HepG2 (cell line): ENCODE measurements around the gene TSLP. TPM values are rescaled to one million over a fixed set of nuclear protein-coding genes. Genes with fewer than 3 reads are reported as not detected.

Source experiments
- CEBPG ChIP-seq: IDR thresholded peaks from 2 replicates; pipeline ENCODE4 v1.6.1; 2016
- KLF6 ChIP-seq: IDR thresholded peaks from 2 replicates; pipeline ENCODE4 v1.8.0; 2016; ENCODE audit warnings: missing biosample characterization, missing genetic modification reagents
- MTA3 ChIP-seq: sonication (generic); formaldehyde crosslinking; IDR thresholded peaks from 2 replicates; pipeline ENCODE4 v1.4.0; 2020; ENCODE audit warnings: missing genetic modification reagents
- ZBTB21 ChIP-seq: sonication (generic); formaldehyde crosslinking; IDR thresholded peaks from 2 replicates; pipeline ENCODE4 v1.4.0; 2020; ENCODE audit warnings: missing genetic modification reagents
- ZNF253 ChIP-seq: sonication (generic); formaldehyde crosslinking; IDR thresholded peaks from 2 replicates; pipeline ENCODE4 v1.8.0; 2022; ENCODE audit warnings: mild to moderate bottlenecking, missing genetic modification reagents, borderline replicate concordance
- ZNF333 ChIP-seq: sonication (generic); formaldehyde crosslinking; IDR thresholded peaks from 2 replicates; pipeline ENCODE4 v1.4.0; 2020; ENCODE audit warnings: mild to moderate bottlenecking, missing genetic modification reagents, borderline replicate concordance
- ZNF335 ChIP-seq: sonication (generic); formaldehyde crosslinking; IDR thresholded peaks from 2 replicates; pipeline ENCODE4 v1.4.0; 2020; ENCODE audit warnings: missing genetic modification reagents
- ZNF510 ChIP-seq: sonication (generic); formaldehyde crosslinking; IDR thresholded peaks from 2 replicates; pipeline ENCODE4 v1.4.0; 2020; ENCODE audit warnings: low read depth, mild to moderate bottlenecking, missing genetic modification reagents
- polyA plus RNA-seq, 8 experiments: library from polyadenylated mRNA; depleted of rRNA in 3 of 8; stranded (reverse) in 7 of 8; unstranded in 1 of 8; fragments of >200 nt; fragmentation: Illumina TruSeq in 4 of 8; extraction: Trizol in 4 of 8; gene quantifications; 2 replicates each; pipeline versions ENCODE4 v1.2.1 to v1.2.3, GENCODE V29; 2011 to 2016; ENCODE audit warnings: low read depth in 4 of 8, missing spikeins in 1 of 8, mixed read lengths in 1 of 8; ENCODE audit not compliant: insufficient read depth in 1 of 8
- total RNA-seq, 5 experiments: library from RNA; depleted of rRNA; stranded (reverse); fragments of >200 nt; fragmentation: Illumina TruSeq; extraction: Trizol; gene quantifications; 2 replicates each; pipeline ENCODE4 v1.2.3, GENCODE V29; 2016; ENCODE audit warnings: low read depth in 1 of 5
- TF ChIP-seq, protein P1 (sequence below): sonication (generic); formaldehyde crosslinking; IDR thresholded peaks from 2 replicates; pipeline ENCODE4 v1.9.0; 2021; ENCODE audit warnings: missing genetic modification reagents, borderline replicate concordance
- TF ChIP-seq, protein P2 (sequence below): IDR thresholded peaks from 2 replicates; pipeline ENCODE4 v1.6.1; 2018; ENCODE audit warnings: missing genetic modification reagents, mild to moderate bottlenecking, missing compliant biosample characterization
- TF ChIP-seq, protein P3 (sequence below): sonication (generic); formaldehyde crosslinking; IDR thresholded peaks from 2 replicates; pipeline ENCODE4; 2020; ENCODE audit warnings: missing genetic modification reagents, mild to moderate bottlenecking, borderline replicate concordance
- TF ChIP-seq, protein P4 (sequence below): IDR thresholded peaks from 2 replicates; pipeline ENCODE4 v1.6.1; 2016; ENCODE audit warnings: low read depth
- TF ChIP-seq, protein P5 (sequence below): sonication (generic); formaldehyde crosslinking; IDR thresholded peaks from 2 replicates; pipeline ENCODE4 v1.4.0; 2020; ENCODE audit warnings: missing genetic modification reagents
- TF ChIP-seq, protein P6 (sequence below): sonication (generic); formaldehyde crosslinking; IDR thresholded peaks from 2 replicates; pipeline ENCODE4 v1.5.1; 2020; ENCODE audit warnings: mild to moderate bottlenecking, missing genetic modification reagents, moderate library complexity

Gene TSLP
- total and polyA plus RNA-seq, 2 of the 13 experiments (the other 11 are each of a cell fraction or from before 2014, with no cell fraction given), result not detected

DNA sequence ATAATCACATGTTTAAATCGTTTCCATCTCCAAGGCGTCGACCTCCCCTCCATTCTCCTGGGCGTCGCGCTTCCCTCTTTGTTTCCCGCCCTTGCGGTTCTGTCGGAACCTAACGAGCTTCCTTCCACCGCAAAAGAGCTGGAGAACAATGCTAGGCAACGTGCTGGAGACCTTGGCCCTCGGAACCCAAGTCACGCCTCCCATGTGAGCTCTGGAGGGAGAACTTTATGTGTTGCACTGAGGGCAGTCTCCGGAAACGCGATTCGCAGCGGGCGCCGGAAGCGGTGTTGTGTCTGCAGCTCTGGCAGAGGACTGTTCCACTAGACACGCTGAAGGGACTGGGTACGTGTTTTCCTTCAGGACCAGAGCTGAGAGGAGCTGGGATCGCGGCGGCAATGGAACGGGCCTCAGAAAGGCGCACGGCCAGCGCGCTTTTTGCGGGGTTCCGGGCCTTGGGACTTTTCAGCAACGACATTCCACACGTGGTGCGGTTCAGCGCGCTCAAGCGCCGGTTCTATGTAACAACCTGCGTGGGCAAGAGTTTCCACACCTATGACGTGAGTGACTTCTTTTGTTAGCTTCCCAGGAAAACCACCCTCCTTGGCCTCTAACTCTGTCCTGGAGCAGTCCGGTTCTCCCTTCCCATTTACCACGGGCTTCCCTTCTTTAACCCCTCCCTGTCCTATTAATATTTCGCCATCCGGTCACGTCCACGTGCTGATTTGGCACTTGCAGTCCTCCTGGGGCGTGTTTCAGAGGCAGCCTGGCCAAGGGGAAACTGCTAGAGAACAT, 20.7 kb downstream of the TSLP start, which contains the start of gene WDR36 (continued):
- TF ChIP-seq, protein P1, sequence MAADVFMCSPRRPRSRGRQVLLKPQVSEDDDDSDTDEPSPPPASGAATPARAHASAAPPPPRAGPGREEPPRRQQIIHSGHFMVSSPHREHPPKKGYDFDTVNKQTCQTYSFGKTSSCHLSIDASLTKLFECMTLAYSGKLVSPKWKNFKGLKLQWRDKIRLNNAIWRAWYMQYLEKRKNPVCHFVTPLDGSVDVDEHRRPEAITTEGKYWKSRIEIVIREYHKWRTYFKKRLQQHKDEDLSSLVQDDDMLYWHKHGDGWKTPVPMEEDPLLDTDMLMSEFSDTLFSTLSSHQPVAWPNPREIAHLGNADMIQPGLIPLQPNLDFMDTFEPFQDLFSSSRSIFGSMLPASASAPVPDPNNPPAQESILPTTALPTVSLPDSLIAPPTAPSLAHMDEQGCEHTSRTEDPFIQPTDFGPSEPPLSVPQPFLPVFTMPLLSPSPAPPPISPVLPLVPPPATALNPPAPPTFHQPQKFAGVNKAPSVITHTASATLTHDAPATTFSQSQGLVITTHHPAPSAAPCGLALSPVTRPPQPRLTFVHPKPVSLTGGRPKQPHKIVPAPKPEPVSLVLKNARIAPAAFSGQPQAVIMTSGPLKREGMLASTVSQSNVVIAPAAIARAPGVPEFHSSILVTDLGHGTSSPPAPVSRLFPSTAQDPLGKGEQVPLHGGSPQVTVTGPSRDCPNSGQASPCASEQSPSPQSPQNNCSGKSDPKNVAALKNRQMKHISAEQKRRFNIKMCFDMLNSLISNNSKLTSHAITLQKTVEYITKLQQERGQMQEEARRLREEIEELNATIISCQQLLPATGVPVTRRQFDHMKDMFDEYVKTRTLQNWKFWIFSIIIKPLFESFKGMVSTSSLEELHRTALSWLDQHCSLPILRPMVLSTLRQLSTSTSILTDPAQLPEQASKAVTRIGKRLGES (CRISPR knock-in tag), result no peak; the same call in 1 of the 2 replicates
- peak; percentile 93; the same call in 1 of the 2 replicates for TF ChIP-seq ZNF253 (CRISPR knock-in tag)
- TF ChIP-seq ZNF333 (CRISPR knock-in tag), result peak; percentile 67; the same call in 1 of the 2 replicates
- TF ChIP-seq, protein P2, sequence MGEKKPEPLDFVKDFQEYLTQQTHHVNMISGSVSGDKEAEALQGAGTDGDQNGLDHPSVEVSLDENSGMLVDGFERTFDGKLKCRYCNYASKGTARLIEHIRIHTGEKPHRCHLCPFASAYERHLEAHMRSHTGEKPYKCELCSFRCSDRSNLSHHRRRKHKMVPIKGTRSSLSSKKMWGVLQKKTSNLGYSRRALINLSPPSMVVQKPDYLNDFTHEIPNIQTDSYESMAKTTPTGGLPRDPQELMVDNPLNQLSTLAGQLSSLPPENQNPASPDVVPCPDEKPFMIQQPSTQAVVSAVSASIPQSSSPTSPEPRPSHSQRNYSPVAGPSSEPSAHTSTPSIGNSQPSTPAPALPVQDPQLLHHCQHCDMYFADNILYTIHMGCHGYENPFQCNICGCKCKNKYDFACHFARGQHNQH, result peak; percentile 96
- TF ChIP-seq, protein P3, sequence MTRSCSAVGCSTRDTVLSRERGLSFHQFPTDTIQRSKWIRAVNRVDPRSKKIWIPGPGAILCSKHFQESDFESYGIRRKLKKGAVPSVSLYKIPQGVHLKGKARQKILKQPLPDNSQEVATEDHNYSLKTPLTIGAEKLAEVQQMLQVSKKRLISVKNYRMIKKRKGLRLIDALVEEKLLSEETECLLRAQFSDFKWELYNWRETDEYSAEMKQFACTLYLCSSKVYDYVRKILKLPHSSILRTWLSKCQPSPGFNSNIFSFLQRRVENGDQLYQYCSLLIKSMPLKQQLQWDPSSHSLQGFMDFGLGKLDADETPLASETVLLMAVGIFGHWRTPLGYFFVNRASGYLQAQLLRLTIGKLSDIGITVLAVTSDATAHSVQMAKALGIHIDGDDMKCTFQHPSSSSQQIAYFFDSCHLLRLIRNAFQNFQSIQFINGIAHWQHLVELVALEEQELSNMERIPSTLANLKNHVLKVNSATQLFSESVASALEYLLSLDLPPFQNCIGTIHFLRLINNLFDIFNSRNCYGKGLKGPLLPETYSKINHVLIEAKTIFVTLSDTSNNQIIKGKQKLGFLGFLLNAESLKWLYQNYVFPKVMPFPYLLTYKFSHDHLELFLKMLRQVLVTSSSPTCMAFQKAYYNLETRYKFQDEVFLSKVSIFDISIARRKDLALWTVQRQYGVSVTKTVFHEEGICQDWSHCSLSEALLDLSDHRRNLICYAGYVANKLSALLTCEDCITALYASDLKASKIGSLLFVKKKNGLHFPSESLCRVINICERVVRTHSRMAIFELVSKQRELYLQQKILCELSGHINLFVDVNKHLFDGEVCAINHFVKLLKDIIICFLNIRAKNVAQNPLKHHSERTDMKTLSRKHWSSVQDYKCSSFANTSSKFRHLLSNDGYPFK (CRISPR knock-in tag), result peak; percentile 94
- TF ChIP-seq ZNF335 (CRISPR knock-in tag), result peak; percentile 90
- peak; percentile 74 for TF ChIP-seq CEBPG
- TF ChIP-seq, protein P4, sequence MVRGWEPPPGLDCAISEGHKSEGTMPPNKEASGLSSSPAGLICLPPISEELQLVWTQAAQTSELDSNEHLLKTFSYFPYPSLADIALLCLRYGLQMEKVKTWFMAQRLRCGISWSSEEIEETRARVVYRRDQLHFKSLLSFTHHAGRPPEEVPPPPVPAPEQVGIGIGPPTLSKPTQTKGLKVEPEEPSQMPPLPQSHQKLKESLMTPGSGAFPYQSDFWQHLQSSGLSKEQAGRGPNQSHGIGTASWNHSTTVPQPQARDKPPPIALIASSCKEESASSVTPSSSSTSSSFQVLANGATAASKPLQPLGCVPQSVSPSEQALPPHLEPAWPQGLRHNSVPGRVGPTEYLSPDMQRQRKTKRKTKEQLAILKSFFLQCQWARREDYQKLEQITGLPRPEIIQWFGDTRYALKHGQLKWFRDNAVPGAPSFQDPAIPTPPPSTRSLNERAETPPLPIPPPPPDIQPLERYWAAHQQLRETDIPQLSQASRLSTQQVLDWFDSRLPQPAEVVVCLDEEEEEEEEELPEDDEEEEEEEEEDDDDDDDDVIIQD (CRISPR knock-in tag), result peak; percentile 88
- TF ChIP-seq ZBTB21 (CRISPR knock-in tag), result 0 out of 2 replicates have a peak, but pooled peaks have one; percentile 54
- TF ChIP-seq, protein P5, sequence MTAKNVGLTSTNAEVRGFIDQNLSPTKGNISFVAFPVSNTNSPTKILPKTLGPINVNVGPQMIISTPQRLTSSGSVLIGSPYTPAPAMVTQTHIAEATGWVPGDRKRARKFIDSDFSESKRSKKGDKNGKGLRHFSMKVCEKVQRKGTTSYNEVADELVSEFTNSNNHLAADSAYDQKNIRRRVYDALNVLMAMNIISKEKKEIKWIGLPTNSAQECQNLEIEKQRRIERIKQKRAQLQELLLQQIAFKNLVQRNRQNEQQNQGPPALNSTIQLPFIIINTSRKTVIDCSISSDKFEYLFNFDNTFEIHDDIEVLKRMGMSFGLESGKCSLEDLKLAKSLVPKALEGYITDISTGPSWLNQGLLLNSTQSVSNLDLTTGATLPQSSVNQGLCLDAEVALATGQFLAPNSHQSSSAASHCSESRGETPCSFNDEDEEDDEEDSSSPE (CRISPR knock-in tag), result peak; percentile 99
- TF ChIP-seq ZNF510 (CRISPR knock-in tag), result peak; percentile 97; the same call in 1 of the 2 replicates
- TF ChIP-seq KLF6 (CRISPR knock-in tag), result peak; percentile 97
- no peak for TF ChIP-seq MTA3 (CRISPR knock-in tag)
- TF ChIP-seq, protein P6, sequence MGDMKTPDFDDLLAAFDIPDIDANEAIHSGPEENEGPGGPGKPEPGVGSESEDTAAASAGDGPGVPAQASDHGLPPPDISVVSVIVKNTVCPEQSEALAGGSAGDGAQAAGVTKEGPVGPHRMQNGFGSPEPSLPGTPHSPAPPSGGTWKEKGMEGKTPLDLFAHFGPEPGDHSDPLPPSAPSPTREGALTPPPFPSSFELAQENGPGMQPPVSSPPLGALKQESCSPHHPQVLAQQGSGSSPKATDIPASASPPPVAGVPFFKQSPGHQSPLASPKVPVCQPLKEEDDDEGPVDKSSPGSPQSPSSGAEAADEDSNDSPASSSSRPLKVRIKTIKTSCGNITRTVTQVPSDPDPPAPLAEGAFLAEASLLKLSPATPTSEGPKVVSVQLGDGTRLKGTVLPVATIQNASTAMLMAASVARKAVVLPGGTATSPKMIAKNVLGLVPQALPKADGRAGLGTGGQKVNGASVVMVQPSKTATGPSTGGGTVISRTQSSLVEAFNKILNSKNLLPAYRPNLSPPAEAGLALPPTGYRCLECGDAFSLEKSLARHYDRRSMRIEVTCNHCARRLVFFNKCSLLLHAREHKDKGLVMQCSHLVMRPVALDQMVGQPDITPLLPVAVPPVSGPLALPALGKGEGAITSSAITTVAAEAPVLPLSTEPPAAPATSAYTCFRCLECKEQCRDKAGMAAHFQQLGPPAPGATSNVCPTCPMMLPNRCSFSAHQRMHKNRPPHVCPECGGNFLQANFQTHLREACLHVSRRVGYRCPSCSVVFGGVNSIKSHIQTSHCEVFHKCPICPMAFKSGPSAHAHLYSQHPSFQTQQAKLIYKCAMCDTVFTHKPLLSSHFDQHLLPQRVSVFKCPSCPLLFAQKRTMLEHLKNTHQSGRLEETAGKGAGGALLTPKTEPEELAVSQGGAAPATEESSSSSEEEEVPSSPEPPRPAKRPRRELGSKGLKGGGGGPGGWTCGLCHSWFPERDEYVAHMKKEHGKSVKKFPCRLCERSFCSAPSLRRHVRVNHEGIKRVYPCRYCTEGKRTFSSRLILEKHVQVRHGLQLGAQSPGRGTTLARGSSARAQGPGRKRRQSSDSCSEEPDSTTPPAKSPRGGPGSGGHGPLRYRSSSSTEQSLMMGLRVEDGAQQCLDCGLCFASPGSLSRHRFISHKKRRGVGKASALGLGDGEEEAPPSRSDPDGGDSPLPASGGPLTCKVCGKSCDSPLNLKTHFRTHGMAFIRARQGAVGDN (CRISPR knock-in tag), result peak; percentile 99
